GM21619 (cell line): ENCODE measurements around the gene PTPRU.
"Not testable (repeated sequence)": the region's sequence is repeated elsewhere in the genome, so short reads cannot be mapped to it uniquely, and the experiment has no call there.

Experiments used
- ATAC-seq: cut with Tn5 transposase; IDR thresholded peaks from one replicate; pipeline ENCODE4 v1.9.1; 2021; ENCODE audit not compliant: unreplicated experiment

Gene PTPRU

DNA sequence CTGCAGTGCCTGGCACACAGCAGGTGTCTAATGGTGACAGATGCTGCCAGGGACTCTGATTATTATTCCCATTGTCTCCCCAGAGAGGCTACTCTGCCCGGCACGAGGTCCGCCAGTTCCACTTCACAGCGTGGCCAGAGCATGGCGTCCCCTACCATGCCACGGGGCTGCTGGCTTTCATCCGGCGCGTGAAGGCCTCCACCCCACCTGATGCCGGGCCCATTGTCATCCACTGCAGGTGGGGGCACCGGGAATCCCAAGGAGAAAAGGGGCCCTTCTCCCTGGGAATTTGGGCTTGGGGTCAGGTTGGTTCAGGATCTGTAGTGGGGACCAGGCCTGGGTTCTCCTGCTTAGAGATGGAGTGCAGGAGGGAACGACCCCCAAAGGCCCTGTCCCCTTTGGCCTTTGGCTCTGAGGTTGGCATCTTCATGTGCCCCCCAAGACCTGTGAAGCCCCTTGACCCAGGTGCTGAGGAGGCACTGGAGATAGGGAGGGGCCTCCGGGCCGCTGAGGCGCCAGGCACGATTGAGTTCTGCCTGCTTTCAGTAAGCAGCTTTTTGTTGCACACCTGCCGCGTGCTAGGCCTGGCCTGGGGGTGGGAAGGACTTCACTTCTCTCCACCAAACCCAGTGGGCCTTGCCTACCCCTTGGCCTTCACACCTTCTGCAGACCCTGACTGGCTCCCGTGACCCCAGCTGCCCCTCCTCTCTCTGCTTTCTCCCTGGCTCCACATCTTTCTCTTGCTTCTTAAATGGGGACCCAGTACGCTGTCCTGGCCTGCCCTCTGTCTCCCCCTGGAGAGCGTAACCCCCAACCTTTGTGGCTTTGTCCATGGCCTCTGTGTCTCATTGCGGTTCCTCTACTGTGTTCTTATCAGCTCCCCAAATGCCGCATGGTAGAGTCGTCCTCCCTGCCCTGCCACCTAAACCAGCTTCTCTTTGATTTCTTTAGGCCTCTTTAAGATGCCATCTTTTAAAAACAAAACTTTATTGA lies 76.4 kb downstream of the PTPRU start:
- no peak for ATAC-seq

DNA sequence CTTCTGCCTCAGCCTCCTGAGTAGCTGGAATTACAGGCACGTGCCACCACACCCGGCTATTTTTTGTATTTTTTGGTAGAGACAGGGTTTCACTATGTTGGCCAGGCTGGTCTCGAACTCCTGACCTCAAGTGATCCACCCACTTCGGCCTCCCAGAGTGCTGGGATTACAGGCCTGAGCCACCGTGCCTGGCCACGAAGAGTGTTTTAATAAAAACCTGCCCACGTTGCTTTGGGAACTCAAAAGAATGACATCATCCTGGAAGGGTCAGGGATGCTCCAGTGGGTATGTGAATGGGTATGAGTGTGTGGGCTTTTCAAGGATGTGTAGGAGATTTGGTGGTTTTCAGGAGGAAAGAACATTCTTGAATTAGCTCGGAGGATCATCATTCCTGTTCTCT lies 78.4 kb downstream of the PTPRU start:
- ATAC-seq, result not testable (repeated sequence)

DNA sequence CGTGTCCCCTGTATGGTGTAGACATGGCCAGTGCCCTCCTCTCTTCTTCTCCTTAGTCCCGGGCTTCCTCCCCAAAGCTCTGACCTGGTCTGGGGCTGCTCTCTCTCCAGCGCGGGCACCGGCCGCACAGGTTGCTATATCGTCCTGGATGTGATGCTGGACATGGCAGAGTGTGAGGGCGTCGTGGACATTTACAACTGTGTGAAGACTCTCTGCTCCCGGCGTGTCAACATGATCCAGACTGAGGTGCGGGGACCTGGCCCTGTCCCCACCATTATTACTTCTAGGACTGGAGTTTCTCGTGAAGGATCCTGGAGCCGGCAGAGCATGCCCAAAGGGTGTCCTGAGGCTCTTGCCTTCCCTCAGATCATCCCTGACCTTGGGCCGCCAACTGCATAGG lies 78.9 kb downstream of the PTPRU start:
- ATAC-seq, result no peak

DNA sequence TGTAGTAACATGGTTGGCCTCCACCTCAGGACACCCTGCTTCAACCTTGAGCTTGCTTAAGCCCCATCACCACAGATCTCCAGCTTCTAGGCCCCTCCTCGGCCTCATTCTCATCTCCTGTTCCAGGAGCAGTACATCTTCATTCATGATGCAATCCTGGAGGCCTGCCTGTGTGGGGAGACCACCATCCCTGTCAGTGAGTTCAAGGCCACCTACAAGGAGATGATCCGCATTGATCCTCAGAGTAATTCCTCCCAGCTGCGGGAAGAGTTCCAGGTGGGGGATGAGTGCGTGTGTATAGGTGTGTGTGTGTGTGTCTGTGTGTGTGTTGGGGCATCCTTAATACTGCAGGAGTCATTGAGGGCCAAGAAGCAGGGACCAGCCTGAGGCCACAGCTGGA lies 79.6 kb downstream of the PTPRU start:
- no peak for ATAC-seq

DNA sequence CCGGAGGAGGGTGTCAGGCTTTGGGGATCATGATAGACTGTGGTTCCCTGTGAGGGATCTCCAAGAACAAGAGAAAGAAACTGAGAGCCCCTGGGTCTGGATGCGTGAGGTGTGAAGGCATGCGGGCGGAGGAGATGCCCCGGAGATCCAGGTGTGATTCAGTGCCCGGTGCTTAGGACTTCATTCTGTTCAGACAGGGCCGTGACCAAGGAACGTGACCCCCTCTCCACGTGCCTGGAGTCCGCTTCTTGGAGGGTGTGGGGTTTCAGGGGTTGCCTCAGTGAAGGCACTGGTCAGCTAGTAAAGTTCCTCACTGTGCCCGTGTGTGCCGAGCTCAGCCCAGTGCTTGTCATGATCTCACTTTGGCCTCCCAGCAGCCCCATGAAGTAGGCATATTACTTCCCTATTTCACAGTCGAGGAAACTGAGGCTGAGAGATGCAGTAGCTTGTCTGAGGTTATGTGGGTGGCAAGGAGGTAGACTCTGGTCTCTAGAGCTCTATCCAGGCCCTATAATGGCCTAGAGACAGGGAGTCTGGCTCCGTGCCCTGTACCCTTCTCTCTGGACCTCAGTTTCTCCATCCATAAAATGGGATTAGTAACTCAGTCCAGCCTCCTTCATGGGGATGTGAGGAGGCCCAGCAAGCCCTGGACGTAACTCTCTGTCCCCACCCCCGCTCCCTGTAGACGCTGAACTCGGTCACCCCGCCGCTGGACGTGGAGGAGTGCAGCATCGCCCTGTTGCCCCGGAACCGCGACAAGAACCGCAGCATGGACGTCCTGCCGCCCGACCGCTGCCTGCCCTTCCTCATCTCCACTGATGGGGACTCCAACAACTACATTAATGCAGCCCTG lies 81.0 kb downstream of the PTPRU start:
- ATAC-seq, result no peak

DNA sequence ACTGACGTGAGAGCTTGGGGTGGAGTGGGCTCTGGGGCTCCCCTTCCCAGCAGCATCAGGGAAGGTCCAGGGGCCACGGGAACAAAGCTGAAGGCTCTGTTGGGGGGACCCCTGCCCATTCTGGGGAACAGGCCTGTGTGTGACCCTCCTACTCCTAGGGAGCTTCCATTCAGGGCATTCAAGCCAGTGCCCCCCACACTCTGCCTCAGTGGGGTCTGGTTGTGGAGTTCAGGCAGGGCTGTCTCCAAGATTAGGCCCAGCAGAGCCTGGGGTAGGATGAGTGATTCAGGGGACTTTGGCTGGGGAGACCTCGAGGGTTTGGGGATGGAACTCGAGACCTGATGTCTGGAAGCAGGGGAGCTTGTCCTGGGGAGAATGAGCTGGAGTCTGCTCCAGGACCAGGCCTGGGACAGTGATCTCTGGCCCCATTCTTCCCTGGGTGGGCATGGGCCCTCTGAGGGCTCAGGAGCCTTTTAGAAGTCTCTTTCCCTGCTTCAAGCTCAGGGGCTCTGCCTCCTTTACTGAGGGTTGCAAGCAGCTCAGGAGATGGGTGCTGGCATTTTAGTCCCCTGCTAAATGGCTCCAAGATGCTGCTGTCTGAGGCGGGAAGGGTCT lies 81.7 kb downstream of the PTPRU start:
- ATAC-seq, result no peak

DNA sequence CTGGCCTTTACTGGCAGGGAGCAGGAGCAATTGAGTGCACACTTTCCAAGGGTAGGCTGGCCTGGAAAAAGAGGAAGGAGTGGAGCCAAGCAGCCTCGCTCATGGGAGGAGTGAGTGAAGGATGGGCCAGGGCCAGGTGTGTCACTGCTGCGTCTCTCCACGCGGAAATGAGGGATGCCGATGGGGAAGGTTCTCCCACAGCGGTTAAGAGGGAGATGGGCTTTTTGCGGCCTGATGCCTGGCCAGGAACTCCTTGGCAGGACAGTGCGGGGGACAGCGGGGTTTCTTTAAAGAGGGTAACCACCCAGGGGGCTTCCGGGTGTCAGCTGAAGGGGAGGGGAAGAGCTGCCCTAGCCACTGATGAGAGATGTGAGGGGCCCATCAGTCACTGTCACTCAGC lies 82.4 kb downstream of the PTPRU start:
- no peak for ATAC-seq

DNA sequence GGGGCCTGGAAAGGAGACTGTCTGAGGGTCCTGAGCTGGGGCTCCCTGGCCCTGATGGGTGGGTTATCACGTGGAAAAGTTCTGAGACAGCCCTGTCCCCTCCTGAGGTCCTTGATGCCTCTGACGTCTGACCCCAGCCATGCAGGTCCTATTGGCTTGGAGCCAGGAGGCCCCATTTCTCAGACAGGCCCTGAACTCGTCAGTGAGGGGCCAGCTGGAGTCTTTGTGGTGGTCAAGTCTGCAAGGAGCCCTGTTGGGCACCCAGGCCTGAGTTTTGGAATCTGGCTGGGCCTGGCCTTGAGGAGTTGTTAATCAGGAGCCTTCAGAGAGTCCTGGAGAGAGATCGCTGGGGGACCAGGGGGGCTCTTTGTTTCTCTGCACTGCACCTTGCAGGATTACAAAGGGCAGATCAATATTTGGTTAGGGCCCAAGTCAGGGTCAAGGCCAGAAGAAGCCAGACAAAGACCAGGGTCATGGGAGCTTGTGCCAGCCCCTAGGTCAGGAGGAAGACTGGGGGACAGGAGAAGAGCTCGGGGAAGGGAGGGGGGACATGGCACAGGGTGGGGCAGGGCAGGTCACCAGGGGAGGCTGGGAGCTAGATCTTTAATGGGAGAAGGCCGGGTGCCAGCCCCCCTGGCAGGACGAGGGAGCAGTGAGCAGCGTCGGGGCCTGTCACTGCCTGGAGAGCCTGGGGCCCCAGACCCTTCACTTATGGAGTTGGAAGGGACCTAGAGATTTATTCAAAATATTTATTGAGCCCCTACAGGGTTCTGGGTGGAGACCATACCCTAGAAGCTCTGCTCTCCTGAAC lies 83.2 kb downstream of the PTPRU start:
- ATAC-seq, result no peak

DNA sequence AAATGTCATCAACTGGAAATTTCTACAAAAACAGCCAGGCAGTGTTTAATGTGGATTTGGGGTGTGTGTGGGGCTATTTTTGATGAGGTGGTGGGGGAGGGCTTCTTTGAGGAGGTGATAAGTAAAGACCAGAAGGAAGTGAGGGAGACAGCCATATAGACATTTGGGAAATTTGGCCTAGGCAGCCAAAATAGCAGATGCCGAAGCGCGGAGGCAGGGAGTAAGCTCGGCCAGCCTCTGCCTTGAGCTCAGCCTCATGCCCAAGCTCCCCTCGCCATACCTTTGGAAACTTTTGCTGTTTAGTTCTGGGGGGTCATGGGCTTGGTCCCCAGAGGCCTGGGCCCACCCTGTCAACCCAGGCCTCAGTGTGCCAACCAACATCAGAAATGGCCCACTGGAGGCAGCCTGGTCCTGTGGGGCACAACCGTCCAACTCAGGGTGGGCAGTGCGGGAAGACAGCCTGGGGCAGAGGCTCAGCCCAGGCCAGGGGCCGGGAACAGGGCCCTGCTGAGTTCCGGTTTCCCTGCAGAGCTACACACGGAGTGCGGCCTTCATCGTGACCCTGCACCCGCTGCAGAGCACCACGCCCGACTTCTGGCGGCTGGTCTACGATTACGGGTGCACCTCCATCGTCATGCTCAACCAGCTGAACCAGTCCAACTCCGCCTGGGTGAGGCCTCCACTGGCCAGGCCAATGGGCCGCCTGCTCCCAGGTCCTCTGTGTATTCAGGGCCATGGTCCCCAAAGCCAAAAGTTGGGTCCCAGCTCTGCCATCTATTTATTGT lies 84.0 kb downstream of the PTPRU start:
- ATAC-seq, result no peak

DNA sequence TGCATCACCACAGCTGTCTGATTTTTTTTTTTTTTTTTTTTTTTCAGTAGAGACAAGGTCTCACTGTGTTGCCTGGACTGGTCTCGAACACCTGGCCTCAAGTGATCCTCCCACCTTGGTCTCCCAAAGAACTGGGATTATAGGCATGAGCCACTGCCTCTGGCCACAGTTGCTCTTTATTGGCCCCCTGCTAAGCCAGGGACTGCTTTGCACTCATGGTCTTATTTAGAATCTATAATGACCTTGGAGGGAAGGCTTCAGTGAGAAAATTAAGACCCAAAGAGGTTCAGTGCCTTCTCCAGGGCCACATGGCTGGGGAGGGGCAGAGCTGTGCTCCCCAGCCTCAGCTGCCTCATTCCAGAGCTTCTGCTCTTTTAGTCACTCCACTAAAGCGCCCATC lies 84.9 kb downstream of the PTPRU start:
- ATAC-seq, result no peak

DNA sequence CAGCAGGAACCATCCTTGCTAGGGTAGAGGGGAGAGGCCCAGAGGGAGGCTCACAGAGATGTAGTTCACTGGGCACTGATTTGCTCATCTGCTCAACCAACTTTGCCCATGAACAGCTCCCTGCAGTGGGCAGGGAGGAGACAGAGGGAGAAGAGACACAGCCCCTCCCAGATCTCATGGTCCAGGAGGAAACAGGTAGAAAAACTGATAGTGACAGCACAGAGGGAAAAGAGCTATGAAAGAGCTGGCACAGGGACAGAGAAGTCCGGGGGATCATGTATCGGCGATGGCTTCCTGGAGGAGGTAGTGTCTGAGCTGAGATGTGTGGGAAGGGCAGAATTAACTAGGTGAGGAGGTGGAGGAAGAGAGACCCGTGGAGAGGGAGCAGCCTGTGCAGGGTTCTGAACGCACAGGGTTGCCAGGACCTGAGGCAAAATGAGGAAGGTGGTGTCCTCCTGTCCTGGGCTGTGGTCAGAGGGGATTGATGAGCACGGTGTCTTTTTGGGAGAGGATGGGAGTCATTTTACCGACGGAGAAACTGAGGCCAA lies 85.9 kb downstream of the PTPRU start:
- no peak for ATAC-seq

DNA sequence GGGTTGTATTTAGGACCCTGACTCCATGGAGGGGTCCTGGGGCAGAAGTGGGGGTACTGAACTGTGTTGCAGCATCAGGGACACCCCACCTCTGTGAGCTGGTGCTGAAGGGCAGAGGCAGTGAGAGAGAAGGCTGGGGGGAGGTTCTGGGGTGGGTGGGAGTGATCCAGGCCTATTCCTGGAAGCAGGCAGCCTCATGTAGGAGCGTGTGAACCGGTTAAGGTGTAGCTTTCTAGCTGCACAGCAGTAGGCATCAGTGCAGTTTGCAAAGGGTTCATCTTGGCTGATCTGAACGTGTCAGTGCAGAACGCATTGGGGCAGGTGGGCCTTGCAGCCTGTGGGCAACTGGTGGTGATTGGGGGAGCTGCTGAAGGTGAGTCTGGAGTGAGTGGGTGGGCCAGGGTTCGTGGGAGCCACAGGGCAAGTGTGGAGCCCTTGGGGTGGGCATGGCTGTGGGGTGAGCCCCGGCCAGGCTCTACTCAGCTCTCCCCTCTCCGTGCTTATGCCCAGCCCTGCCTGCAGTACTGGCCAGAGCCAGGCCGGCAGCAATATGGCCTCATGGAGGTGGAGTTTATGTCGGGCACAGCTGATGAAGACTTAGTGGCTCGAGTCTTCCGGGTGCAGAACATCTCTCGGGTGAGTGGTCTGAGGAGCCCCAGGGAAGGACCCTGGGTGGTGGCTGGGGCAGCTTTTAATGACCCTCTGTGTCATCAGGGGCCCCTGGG lies 86.7 kb downstream of the PTPRU start:
- no peak for ATAC-seq

DNA sequence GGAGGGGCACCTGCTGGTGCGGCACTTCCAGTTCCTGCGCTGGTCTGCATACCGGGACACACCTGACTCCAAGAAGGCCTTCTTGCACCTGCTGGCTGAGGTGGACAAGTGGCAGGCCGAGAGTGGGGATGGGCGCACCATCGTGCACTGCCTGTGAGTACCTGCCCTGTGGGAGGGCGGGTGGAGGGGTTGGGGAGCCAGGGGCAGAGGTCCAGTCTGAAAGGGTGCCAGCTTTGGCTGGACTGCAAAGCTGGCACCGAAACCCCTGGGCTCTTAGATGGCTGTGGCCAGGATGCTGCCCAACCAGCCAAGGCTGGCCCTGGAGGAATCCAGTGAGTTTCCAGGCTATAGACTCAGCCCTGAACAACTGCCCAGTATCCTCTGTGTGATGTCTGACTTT lies 87.3 kb downstream of the PTPRU start:
- ATAC-seq, result no peak

DNA sequence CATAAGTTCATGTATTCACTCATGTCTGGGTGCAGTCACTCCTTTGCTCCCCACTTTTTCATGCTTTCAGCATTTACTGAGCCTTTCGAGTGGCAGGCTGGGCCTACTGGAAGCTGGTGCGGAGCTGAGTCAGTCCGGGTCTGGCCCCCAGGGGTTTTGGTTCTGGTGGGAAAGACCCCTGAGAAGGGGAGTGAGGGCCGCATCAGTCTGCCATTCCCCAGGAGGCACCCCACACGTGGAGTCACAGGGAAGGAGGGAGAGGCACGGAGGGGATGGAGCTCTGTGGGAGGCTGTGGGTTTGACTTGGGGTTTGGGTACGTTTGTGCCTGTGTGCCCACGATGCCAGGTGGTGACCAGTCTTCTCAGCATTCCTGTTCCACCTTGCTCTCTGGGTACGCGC lies 87.9 kb downstream of the PTPRU start:
- ATAC-seq, result no peak

DNA sequence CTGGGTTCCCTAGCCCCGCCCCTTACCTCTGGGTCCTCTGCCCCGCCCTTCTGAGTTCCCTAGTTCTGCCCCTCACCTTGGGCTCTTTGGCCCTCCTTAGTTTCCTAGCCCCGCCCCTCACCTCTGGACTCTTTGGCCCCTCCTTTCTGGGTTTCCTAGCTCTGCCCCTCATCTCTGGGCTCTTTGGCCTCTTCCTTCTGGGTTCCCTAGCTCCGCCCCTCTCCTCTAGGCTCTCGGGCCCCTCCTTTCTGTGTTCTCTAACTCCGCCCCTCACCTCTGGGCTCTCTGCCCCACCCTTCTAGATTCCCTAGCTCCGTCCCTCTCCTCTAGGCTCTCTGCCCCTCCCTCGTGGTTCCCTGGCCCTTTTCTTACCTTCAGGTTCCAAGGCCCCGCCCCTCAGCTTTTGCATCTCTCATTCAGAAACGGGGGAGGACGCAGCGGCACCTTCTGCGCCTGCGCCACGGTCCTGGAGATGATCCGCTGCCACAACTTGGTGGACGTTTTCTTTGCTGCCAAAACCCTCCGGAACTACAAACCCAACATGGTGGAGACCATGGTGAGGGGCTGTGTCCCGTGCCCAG lies 88.5 kb downstream of the PTPRU start:
- ATAC-seq, result no peak

DNA sequence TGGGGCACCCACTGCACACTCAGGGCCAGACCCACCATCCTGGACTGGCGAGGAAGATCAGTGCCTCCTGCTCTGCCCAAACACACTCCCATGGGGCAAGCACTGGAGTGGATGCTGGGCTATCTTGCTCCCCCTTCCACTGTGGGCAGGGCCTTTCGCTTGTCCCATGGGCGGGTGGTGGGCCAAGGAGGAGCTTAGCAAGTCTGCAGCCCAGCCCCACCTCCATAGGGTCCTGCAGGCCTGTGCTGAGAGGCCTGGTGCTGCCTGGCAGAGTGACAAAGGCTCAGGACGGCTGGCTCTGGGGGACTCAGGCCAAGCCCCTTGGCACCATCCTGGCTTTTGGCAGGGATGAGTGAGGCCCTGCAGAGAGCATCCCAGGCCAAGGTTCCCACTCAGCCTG lies 89.4 kb downstream of the PTPRU start:
- no peak for ATAC-seq

DNA sequence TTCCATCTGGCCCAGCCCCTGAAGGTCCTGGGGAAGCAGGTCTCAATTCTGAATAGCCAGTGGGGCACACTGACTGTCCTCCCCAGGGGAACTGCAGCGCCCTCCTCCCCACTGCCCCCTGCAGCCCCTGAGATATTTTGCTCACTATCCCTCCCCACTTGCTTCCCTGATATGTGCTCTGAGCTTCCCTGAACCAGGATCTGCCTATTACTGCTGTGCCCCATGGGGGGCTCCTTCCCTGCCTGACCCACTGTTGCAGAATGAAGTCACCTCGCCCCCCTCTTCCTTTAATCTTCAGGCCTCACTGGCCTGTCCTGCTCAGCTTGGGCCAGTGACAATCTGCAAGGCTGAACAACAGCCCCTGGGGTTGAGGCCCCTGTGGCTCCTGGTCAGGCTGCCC lies 89.8 kb downstream of the PTPRU start:
- ATAC-seq, result no peak

DNA sequence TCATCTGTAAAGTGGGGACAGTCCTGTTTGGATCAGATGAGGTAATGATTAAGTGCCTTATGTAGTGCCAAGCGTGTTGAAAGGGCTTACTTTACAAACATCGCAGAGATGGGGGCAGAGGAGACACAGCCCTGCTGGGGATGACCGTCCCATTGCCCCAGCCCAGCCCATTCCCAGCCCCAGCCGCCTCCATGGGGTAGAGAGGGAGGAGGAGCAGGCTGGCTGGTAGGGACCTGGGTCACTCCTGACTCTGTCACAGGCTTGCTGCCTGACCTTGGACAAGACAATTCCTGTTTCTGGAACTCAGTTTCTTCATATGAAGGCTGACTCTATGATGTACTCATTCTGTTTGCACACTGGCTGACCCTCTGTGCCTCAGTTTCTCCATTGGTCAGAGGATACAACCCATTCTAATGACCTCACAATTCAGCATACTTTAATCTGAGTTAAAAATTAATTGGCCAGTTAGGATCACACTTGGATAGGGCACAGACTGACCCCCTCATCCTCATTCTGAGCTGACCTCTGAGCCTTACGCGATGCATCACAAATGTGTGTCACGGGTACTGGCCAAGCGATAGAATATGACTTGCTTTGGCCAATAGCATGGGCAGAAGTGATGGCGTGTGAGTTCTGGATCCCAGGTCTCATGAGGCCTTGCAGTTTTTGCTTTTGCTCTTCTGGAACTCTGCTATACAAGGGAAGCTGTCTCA lies 91.1 kb downstream of the PTPRU start:
- no peak for ATAC-seq
